SIG-M5 treated with dmso at 0.1 percent for 504 hours (cell line): ENCODE measurements around the gene KDM2B.
"Not testable (repeated sequence)": the region's sequence is repeated elsewhere in the genome, so short reads cannot be mapped to it uniquely, and the experiment has no call there.

Experiments used
- DNase-seq: peaks from one replicate; lab custom pipeline; 2025; ENCODE audit not compliant: unreplicated experiment; lab: John Stamatoyannopoulos, UW

Gene KDM2B

DNA sequence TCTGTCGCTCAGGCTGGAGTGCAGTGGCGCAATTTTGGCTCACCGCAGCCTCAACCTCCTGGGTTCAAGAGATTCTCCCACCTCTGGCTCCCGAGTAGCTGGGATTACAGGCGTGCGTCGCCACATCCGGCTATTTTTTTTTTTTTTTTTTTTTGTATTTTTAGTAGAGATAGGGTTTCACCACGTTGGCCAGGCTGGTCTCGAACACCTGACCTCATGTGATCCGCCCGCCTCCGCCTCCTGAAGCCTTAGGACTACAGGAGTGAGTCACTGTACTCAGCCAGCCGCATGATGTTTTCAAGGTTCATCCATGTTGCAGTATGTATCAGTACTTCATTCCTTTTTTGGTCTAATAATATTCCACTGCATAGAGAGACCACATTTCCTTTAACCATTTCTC is 183.3 kb downstream of the KDM2B start:
- no peak for DNase-seq

- DNase-seq, result no peak
Measured at GRCh38 chr12:121392325-121392716, 188.5 kb downstream of the KDM2B start.

GRCh38 chr12:121391619-121392324 is 189.1 kb downstream of the KDM2B start:
- DNase-seq, result peak; percentile 61

GRCh38 chr12:121390856-121391255 is 190.0 kb downstream of the KDM2B start:
- no peak for DNase-seq

DNA sequence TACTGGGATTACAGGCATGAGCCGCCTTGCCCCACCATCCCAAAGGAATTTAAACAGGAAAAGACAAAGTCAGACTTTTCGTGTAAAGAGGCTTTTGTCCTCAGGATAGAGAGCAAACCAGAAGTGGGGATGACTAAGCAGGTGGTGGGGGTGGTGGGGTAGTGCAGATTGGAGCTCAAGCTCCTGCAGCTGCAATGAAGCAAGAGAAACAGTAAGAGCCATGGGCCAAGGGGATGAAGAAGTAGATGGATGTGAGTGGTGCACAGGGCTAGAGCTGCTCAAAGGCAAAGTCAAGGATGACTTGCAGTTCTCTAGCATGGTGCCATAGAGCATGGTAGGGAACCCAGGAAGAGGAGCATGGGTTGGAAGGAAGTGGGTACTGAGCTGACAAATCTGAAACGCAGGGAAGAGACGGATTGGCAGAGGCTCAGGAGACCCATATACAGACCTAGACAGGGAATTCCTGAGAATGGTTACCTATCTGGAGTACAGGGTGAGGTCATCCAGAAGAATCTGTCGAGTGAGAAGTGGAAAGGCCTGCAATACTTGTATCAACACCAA is 192.3 kb downstream of the KDM2B start:
- DNase-seq, result peak; percentile 93

- not testable (repeated sequence) for DNase-seq
Measured at GRCh38 chr12:121384891-121385290, 195.9 kb downstream of the KDM2B start.

DNA sequence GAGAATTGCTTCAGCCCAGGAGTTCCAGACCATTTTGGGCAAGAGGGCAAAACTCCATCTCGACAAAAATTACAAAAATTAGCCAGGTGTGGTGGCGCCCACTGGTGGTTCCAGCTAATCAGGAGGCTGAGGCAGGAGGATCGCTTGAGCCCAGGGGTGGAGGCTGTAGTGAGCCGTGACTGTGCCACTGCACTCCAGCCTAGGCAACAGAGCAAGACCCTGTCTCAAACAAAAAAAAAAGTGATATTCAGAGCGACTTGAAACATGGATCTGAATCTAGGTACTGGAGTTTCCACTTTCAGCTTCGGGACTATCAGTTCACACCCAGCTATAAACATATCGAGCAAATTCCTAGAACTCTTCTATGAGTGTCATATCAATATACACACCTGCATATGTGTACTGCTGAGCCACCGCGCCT is 197.2 kb downstream of the KDM2B start:
- no peak for DNase-seq

DNA sequence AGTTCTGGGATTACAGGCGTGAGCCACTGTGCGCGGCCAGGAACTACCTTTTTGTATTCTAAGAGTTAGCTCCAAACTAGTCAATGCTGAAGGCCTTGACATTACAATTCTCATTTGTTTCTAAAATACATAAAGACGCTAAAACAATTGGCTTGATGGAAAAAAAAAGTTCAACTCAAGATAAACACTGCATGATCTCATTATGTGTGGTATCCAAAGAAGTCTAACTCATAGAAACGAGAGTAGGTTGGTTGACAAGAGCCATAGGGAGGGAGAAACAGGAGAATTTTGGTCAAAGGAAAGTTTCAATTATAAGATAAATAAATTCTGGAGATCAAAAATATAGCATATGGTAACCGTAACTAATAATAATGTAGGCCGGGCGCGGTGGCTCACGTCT is 200.9 kb downstream of the KDM2B start:
- no peak for DNase-seq
